CD14-positive monocyte (primary cell): Measurements from ENCODE around the gene DNAJB11. TPM values are rescaled to one million over a fixed set of nuclear protein-coding genes. Genes with fewer than 3 reads are reported as not detected.

ENCODE experiments used
- DNase-seq, 3 donors: peaks; one replicate each; pipeline ENCODE4 v3.0.0-alpha.2; 2011 to 2022
- H2AFZ ChIP-seq: 2 replicates; pipeline ENCODE4 v1.6.0; 2012; ENCODE audit warnings: mild to moderate bottlenecking, low read depth, low read length, inconsistent platforms; ENCODE audit not compliant: insufficient read depth, poor library complexity, severe bottlenecking
- H3K27ac ChIP-seq, 2 donors: 1 replicate in 1 of 2; 2 replicates in 1 of 2; pipeline ENCODE4 v1.5.1; 2012 to 2013; ENCODE audit warnings: low read length in 2 of 2, control low read depth in 1 of 2, inconsistent platforms in 1 of 2, low read depth in 1 of 2, mild to moderate bottlenecking in 1 of 2
- H3K27me3 ChIP-seq, 2 donors: one replicate each; pipeline versions ENCODE4 v1.6.0 to v1.6.1; 2011 to 2013; ENCODE audit warnings: low read length in 2 of 2; ENCODE audit not compliant: control insufficient read depth in 2 of 2, insufficient read depth in 2 of 2
- H3K36me3 ChIP-seq, 2 donors: replicated peaks in 1 of 2; 1 replicate in 1 of 2; 2 replicates in 1 of 2; pipeline versions ENCODE4 v1.5.1 to v1.6.1; 2012 to 2013; ENCODE audit warnings: low read length in 2 of 2, control low read depth in 1 of 2, inconsistent platforms in 1 of 2, mild to moderate bottlenecking in 1 of 2; ENCODE audit not compliant: insufficient read depth in 2 of 2, control insufficient read depth in 1 of 2
- H3K4me1 ChIP-seq, 2 donors: 1 replicate in 1 of 2; 2 replicates in 1 of 2; pipeline versions ENCODE4 v1.5.1 to v1.6.1; 2012 to 2013; ENCODE audit warnings: low read length in 2 of 2, control low read depth in 1 of 2, inconsistent platforms in 1 of 2, mild to moderate bottlenecking in 1 of 2, moderate library complexity in 1 of 2; ENCODE audit not compliant: insufficient read depth in 2 of 2, control insufficient read depth in 1 of 2
- H3K4me2 ChIP-seq: replicated peaks from 2 replicates; pipeline ENCODE3; 2012; ENCODE audit warnings: low read length, moderate library complexity, mild to moderate bottlenecking; ENCODE audit not compliant: poor library complexity, severe bottlenecking; ENCODE audit errors: extremely low read depth
- H3K4me3 ChIP-seq, 3 experiments: fragments of 200-600 bp in 1 of 3; sonication (generic) in 1 of 3; replicated peaks in 1 of 3; 1 replicate in 2 of 3; 2 replicates in 1 of 3; pipeline ENCODE4 v1.5.1; 2011 to 2013; ENCODE audit warnings: low read length in 3 of 3, mild to moderate bottlenecking in 3 of 3, control low read depth in 2 of 3, low read depth in 2 of 3, inconsistent platforms in 1 of 3, moderate library complexity in 1 of 3
- H3K79me2 ChIP-seq: 2 replicates; pipeline ENCODE4 v1.6.0; 2012; ENCODE audit warnings: mild to moderate bottlenecking, control low read depth, inconsistent platforms, low read length, moderate library complexity; ENCODE audit not compliant: insufficient read depth
- H3K9ac ChIP-seq: 2 replicates; pipeline ENCODE4 v1.6.0; 2017; ENCODE audit warnings: low read length, mild to moderate bottlenecking; ENCODE audit not compliant: insufficient read depth, poor library complexity, severe bottlenecking
- H3K9me3 ChIP-seq, 2 donors: replicated peaks in 1 of 2; 1 replicate in 1 of 2; 2 replicates in 1 of 2; pipeline versions ENCODE4 v1.5.1 to v1.6.1; 2012 to 2013; ENCODE audit warnings: low read length in 2 of 2, control low read depth in 1 of 2; ENCODE audit not compliant: control insufficient read depth in 1 of 2, insufficient read depth in 1 of 2
- H4K20me1 ChIP-seq: 2 replicates; pipeline ENCODE4 v1.6.0; 2012; ENCODE audit warnings: mild to moderate bottlenecking, low read length, control low read depth, moderate library complexity; ENCODE audit not compliant: insufficient read depth
- H3K27ac Mint-ChIP-seq, 7 donors: one replicate each; pipeline ENCODE4 v1.8.0; 2020; ENCODE audit warnings: mild to moderate bottlenecking in 7 of 7, mixed read lengths in 7 of 7, moderate library complexity in 6 of 7, inconsistent platforms in 2 of 7
- H3K27me3 Mint-ChIP-seq, 3 donors: one replicate each; pipeline ENCODE4 v1.8.0; 2021 to 2022; ENCODE audit warnings: low read depth in 3 of 3, mild to moderate bottlenecking in 3 of 3, mixed read lengths in 3 of 3, moderate library complexity in 3 of 3, inconsistent platforms in 1 of 3
- H3K36me3 Mint-ChIP-seq, 2 donors: one replicate each; pipeline ENCODE4 v1.8.0; 2020; ENCODE audit warnings: mixed read lengths in 2 of 2, inconsistent platforms in 1 of 2, mild to moderate bottlenecking in 1 of 2
- H3K4me1 Mint-ChIP-seq: one replicate; pipeline ENCODE4 v1.8.0; 2020; ENCODE audit warnings: mild to moderate bottlenecking, mixed read lengths
- H3K4me3 Mint-ChIP-seq, 2 donors: one replicate each; pipeline ENCODE4 v1.8.0; 2020; ENCODE audit warnings: mild to moderate bottlenecking in 2 of 2, mixed read lengths in 2 of 2, moderate library complexity in 1 of 2
- H3K9me3 Mint-ChIP-seq, 7 donors: one replicate each; pipeline ENCODE4 v1.8.0; 2020 to 2022; ENCODE audit warnings: mixed read lengths in 7 of 7, mild to moderate bottlenecking in 6 of 7, moderate library complexity in 6 of 7, inconsistent platforms in 2 of 7
- WGBS: methylation state at CpG from one replicate; pipeline ENCODE4 v1.1.5; 2013; ENCODE audit warnings: missing lambda C conversion rate; ENCODE audit not compliant: insufficient coverage; 5-methylcytosine and 5-hydroxymethylcytosine counted together
- intact Hi-C, 2 donors: fragments of 100-400 bp; cut with micrococcal nuclease; formaldehyde crosslinking; loops; one replicate each; pipeline versions ENCODE4 v1.15.0 to v1.15.1; 2023
- polyA plus RNA-seq, 3 donors: library from polyadenylated mRNA; depleted of rRNA in 1 of 3; unstranded in 2 of 3; stranded (reverse) in 1 of 3; fragments of 300-500 nt in 2 of 3; fragments of >200 nt in 1 of 3; fragmentation: Illumina TruSeq in 2 of 3; gene quantifications; 1 replicate in 2 of 3; 2 replicates in 1 of 3; pipeline ENCODE4 v1.2.3, GENCODE V29; 2012 to 2021
- TF ChIP-seq, protein P1 (sequence below): fragments of 200-600 bp; IDR thresholded peaks from one replicate; pipeline ENCODE4 v1.8.0; 2022; ENCODE audit warnings: antibody characterized with exemption, mild to moderate bottlenecking

The DNAJB11 gene
- polyA plus RNA-seq, 3 donors = 32.5 to 45.8 (median 44.6) TPM

DNA sequence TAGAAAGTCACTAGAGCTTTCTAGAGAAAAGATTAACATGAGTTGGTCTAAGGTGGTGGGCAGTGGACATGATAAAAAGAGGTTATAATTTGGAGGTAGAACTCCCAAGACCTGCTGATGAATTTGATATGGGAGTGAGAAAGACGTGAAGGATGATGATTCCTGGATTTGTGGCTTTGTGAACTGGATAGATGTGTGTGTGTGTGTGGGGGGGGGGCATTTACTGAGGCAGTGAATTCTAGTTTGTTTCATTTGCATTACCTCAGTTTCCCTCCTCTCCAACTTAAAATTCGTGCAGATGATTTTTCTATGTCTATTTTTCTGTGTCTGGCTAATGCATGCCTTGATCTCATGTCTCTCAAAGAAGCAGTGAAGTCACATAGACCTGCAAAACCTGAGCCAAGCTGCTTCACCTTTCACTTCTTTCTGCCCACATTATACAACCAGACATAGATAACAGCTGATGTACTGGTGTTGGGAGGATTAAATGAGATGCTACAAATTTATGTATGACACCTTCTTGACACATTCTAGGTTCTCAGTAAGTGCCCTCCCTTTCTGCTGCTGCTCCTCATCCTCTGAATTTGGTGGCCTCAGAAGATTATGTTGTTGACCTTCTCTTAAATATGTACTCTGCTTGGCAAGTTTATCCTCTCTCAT, 52.3 kb downstream of the DNAJB11 start:
- no peaks in the 10 kb centered on the region for H3K4me1 Mint-ChIP-seq
- Histone ChIP-seq H3K27ac (no peak overlapping the region), H3K79me2 (no peaks in the 10 kb centered on the region), H3K4me3 (no peak overlapping the region), H3K9ac (no peak overlapping the region), H3K36me3 (no peaks in the 10 kb centered on the region), H3K27me3 (peaks cover 2 to 4% of the 10 kb centered on the region in 2 donors), H3K4me1 (no peaks in the 10 kb centered on the region), H4K20me1 (no peaks in the 10 kb centered on the region), H3K4me2 (no peak overlapping the region), H3K9me3 (no peaks in the 10 kb centered on the region), H2AFZ (no peak overlapping the region)
- no peak overlapping the region for H3K27ac Mint-ChIP-seq
- H3K4me3 Mint-ChIP-seq = no peak overlapping the region
- DNase-seq = no peak
- TF ChIP-seq, protein P1, sequence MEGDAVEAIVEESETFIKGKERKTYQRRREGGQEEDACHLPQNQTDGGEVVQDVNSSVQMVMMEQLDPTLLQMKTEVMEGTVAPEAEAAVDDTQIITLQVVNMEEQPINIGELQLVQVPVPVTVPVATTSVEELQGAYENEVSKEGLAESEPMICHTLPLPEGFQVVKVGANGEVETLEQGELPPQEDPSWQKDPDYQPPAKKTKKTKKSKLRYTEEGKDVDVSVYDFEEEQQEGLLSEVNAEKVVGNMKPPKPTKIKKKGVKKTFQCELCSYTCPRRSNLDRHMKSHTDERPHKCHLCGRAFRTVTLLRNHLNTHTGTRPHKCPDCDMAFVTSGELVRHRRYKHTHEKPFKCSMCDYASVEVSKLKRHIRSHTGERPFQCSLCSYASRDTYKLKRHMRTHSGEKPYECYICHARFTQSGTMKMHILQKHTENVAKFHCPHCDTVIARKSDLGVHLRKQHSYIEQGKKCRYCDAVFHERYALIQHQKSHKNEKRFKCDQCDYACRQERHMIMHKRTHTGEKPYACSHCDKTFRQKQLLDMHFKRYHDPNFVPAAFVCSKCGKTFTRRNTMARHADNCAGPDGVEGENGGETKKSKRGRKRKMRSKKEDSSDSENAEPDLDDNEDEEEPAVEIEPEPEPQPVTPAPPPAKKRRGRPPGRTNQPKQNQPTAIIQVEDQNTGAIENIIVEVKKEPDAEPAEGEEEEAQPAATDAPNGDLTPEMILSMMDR = no peak
- intact Hi-C loops = no loop called here
- H3K36me3 Mint-ChIP-seq = no peaks in the 10 kb centered on the region
- H3K27me3 Mint-ChIP-seq = peaks cover 7 to 12% (median 8%) of the 10 kb centered on the region in 3 donors
- WGBS = no CpG with 5 or more reads among the region's 2 CpGs
- H3K9me3 Mint-ChIP-seq = no peaks in the 10 kb centered on the region

DNA sequence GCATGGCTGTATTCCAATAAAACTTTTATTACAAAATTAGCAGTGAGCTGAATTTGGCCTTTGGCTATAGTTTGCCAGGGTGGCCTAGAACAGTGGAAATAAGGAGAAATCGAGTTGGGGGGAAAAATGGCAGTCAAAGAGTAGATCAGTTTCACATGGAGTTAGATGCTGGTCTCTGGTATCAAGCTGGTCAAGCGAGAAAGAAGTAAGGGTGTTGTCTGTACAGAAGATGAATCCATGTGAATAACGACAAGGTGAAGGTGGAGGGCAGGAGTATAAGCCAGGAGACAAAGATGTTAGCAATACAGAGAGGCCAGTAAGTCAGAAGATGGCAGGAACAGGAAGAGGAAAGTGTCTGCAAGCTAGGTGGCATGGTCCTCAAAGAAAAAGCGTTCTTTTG, 54.1 kb downstream of the DNAJB11 start:
- Histone ChIP-seq H3K27me3 (peaks cover 0 to 2% of the 10 kb centered on the region in 2 donors), H3K4me2 (no peak overlapping the region), H3K4me1 (no peaks in the 10 kb centered on the region), H3K4me3 (no peak overlapping the region), H3K79me2 (no peaks in the 10 kb centered on the region), H3K36me3 (no peaks in the 10 kb centered on the region), H3K27ac (no peak overlapping the region), H4K20me1 (no peaks in the 10 kb centered on the region), H3K9ac (no peak overlapping the region), H2AFZ (no peak overlapping the region), H3K9me3 (no peaks in the 10 kb centered on the region)
- H3K9me3 Mint-ChIP-seq = no peaks in the 10 kb centered on the region
- WGBS = 90% methylated on average over 4 of the region's 4 CpGs
- DNase-seq = no peak
- intact Hi-C loops = no loop called here
- TF ChIP-seq, protein P1 = no peak
- H3K36me3 Mint-ChIP-seq = no peaks in the 10 kb centered on the region
- peaks cover 0 to 8% (median 5%) of the 10 kb centered on the region in 3 donors for H3K27me3 Mint-ChIP-seq
- H3K4me1 Mint-ChIP-seq = no peaks in the 10 kb centered on the region
- no peak overlapping the region for H3K4me3 Mint-ChIP-seq
- H3K27ac Mint-ChIP-seq = no peak overlapping the region
